MM.1S (cell line): ENCODE data around the gene MAT1A.

Experiments used
- EZH2phosphoT487 ChIP-seq: fragments of 300-600 bp; sonication (generic); IDR thresholded peaks from 2 replicates; pipeline ENCODE4 v1.6.1; 2018; ENCODE audit warnings: antibody characterized with exemption, low read length
- TF ChIP-seq, protein P1 (sequence below): fragments of 300-600 bp; sonication (generic); IDR thresholded peaks from 2 replicates; pipeline ENCODE4 v1.5.1; 2016; ENCODE audit warnings: antibody characterized with exemption, low read length, mixed read lengths

DNA sequence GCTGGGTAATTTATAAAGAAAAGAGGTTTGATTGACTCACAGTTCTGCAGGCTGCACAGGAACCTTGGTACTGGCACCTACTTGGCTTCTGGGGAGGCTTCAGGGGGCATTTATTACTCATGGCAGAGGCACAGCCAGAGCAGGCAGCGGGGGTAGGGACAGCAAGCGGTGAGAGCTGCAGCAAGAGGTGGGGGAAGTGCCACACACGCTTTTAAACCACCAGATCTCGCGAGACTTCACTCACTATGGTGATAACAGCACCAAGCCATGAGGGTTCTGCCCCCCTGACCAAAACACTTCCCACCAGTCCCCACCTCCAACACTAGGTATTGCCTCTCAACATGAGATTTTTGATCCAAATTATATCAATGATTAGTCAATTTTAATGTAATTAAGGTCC is 24.1 kb upstream of the MAT1A start:
- TF ChIP-seq, protein P1, sequence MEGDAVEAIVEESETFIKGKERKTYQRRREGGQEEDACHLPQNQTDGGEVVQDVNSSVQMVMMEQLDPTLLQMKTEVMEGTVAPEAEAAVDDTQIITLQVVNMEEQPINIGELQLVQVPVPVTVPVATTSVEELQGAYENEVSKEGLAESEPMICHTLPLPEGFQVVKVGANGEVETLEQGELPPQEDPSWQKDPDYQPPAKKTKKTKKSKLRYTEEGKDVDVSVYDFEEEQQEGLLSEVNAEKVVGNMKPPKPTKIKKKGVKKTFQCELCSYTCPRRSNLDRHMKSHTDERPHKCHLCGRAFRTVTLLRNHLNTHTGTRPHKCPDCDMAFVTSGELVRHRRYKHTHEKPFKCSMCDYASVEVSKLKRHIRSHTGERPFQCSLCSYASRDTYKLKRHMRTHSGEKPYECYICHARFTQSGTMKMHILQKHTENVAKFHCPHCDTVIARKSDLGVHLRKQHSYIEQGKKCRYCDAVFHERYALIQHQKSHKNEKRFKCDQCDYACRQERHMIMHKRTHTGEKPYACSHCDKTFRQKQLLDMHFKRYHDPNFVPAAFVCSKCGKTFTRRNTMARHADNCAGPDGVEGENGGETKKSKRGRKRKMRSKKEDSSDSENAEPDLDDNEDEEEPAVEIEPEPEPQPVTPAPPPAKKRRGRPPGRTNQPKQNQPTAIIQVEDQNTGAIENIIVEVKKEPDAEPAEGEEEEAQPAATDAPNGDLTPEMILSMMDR, result no peak
- TF ChIP-seq EZH2phosphoT487, result no peak
